Esophagus muscularis mucosa (tissue), 3 donors: ENCODE data around the gene NADSYN1.
"Not testable (repeated sequence)": the region's sequence is repeated elsewhere in the genome, so short reads cannot be mapped to it uniquely, and the experiment has no call there.

ENCODE experiments used
- POLR2AphosphoS5 ChIP-seq, 2 donors: sonication (generic); formaldehyde crosslinking; IDR thresholded peaks; one replicate each; pipeline ENCODE4 v1.6.1; 2017; ENCODE audit warnings: antibody characterized with exemption in 2 of 2
- TF ChIP-seq, protein P1 (sequence below), 3 experiments: fragments of 200-600 bp in 2 of 3; fragments of 450-650 bp in 1 of 3; sonication (generic) in 2 of 3; IDR thresholded peaks; one replicate each; pipeline ENCODE4 v1.5.1; 2017 to 2019; ENCODE audit warnings: antibody characterized with exemption in 3 of 3, mild to moderate bottlenecking in 2 of 3, moderate library complexity in 1 of 3

DNA sequence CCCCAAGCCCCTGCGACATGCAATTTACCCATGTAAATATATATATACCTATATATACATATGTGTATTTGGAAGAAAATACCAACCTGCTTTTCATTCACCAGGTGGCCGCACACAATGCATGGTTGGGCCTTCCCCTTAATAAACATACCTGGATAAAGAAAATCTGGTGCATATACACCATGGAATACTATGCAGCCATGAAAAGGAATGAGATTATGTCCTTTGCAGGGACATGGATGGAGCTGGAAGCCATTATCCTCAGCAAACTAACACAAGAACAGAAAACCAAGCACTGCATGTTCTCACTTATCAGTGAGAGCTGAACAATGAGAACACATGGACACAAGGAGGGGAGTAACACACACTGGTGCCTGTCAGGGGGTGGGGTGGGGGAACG lies 30.7 kb upstream of the NADSYN1 start:
- not testable (repeated sequence) for TF ChIP-seq POLR2AphosphoS5 (IDR thresholded peaks at IDR 0.05)
- TF ChIP-seq, protein P1, sequence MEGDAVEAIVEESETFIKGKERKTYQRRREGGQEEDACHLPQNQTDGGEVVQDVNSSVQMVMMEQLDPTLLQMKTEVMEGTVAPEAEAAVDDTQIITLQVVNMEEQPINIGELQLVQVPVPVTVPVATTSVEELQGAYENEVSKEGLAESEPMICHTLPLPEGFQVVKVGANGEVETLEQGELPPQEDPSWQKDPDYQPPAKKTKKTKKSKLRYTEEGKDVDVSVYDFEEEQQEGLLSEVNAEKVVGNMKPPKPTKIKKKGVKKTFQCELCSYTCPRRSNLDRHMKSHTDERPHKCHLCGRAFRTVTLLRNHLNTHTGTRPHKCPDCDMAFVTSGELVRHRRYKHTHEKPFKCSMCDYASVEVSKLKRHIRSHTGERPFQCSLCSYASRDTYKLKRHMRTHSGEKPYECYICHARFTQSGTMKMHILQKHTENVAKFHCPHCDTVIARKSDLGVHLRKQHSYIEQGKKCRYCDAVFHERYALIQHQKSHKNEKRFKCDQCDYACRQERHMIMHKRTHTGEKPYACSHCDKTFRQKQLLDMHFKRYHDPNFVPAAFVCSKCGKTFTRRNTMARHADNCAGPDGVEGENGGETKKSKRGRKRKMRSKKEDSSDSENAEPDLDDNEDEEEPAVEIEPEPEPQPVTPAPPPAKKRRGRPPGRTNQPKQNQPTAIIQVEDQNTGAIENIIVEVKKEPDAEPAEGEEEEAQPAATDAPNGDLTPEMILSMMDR (IDR thresholded peaks at IDR 0.05), result not testable (repeated sequence)
